ENCODE measurements around the gene RPS15. TPM values are rescaled to one million over a fixed set of nuclear protein-coding genes. Genes with fewer than 3 reads are reported as not detected.

The RPS15 gene
- total and polyA plus RNA-seq, 9 of the 15 experiments (the other 6 are each of a cell fraction or from before 2014, with no cell fraction given) = 605 to 2,791 (median 957) TPM

DNA sequence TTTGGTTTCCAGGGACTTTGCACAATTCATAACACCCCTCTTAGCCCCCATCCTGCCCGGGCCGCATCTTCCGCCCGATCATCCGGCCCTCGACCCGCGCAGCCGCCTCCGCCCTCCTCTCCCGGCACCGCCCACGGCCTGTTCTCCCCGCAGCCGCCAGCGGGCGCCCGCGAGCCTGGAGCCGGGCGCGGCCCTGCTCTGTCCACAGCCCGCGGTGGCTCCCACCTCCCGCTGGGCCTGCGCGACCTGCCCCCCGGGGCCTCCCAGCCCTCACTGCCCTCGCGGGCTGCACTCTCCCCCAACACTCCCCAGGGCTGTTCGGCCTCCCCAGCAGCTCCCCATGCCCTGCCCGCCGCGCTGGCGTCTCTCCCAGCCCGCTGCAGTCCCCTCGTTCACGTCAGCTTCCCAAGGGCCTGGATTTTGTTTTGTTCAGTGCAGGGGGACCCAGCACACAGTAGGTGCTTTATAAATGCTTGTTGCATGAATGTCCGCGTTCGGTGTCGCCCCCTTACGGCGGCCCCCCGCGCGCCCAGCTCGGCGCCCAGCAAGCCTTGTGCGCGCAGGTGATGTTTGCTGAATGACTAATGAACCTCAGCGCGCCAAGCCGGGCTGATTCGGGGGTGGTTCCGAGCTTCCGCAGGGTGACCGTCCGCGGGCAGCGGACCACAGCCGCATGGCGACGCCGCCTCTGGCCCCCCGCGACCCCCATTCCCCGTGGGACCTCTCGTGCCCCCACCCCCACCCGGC, 7.2 kb downstream of the RPS15 start (continued):
- TF ChIP-seq RERE (CRISPR knock-in tag; IDR thresholded peaks at IDR 0.05; ENCODE audit: borderline replicate concordance) = no peak
- TF ChIP-seq CREM (IDR thresholded peaks at IDR 0.05; ENCODE audit: low read depth) = peak; percentile 28; the same call in 1 of the 2 replicates
- TF ChIP-seq MTA2 (IDR thresholded peaks at IDR 0.05; ENCODE audit: low read depth) = no peak
- peak; percentile 74; the same call in 1 of the 2 replicates for TF ChIP-seq ZNF263 (CRISPR knock-in tag; IDR thresholded peaks at IDR 0.05; ENCODE audit: borderline replicate concordance)
- no peak for TF ChIP-seq ZNF830 (CRISPR knock-in tag; IDR thresholded peaks at IDR 0.05)
- no peak for TF ChIP-seq FOXP1 (CRISPR knock-in tag; IDR thresholded peaks at IDR 0.05)
- no peak for TF ChIP-seq GATA2 (CRISPR knock-in tag; IDR thresholded peaks at IDR 0.05)
- 0 out of 2 replicates have a peak, but pooled peaks have one; percentile 4 for TF ChIP-seq NCOR1 (IDR thresholded peaks at IDR 0.05)
- no peak for TF ChIP-seq ZNF174 (CRISPR knock-in tag; IDR thresholded peaks at IDR 0.05)
- no peak for TF ChIP-seq ZEB2 (IDR thresholded peaks at IDR 0.05)
- TF ChIP-seq POLR2G (IDR thresholded peaks at IDR 0.05; ENCODE audit: low read depth, low read length) = peak; percentile 35
- no peak for TF ChIP-seq TAL1 (IDR thresholded peaks at IDR 0.05)
- no peak for TF ChIP-seq SMARCE1 (IDR thresholded peaks at IDR 0.05)
- 0 out of 2 replicates have a peak, but pooled peaks have one; percentile 2 for TF ChIP-seq ZNF121 (CRISPR knock-in tag; conservative IDR thresholded peaks at IDR 0.05)
- TF ChIP-seq CBFB (CRISPR knock-in tag; IDR thresholded peaks at IDR 0.05) = no peak
- TF ChIP-seq ZNF311 (CRISPR knock-in tag; IDR thresholded peaks at IDR 0.05) = no peak
- TF ChIP-seq POLR2AphosphoS5 (IDR thresholded peaks at IDR 0.05; ENCODE audit: control insufficient read depth, insufficient read depth, low read depth, low read length) = no peak
- TF ChIP-seq FOXA3 (CRISPR knock-in tag; conservative IDR thresholded peaks at IDR 0.05 in 1 of 2, IDR thresholded peaks at IDR 0.05 in 1 of 2) = peak in 1 of 2 experiments; percentile 86; a peak in 2 of 4 replicates
- no peak for TF ChIP-seq BRD4 (IDR thresholded peaks at IDR 0.05)
- TF ChIP-seq TFAP4 (CRISPR knock-in tag; IDR thresholded peaks at IDR 0.05; ENCODE audit: borderline replicate concordance) = peak; percentile 60
- peak; percentile 91 for TF ChIP-seq SMARCA5 (IDR thresholded peaks at IDR 0.05)
- no peak for TF ChIP-seq TSC22D4 (tag; IDR thresholded peaks at IDR 0.05)
- no peak for TF ChIP-seq TCF7 (IDR thresholded peaks at IDR 0.05; ENCODE audit: borderline replicate concordance)

All from K562 (cell line).